ENCODE results near the gene NR3C1.

The NR3C1 gene

GRCh38 chr5:143402553-143403333, 743 bp downstream of the NR3C1 start:
- Histone ChIP-seq H4K91ac (ENCODE audit: low read length) (no peak overlapping the region), H2BK120ac (ENCODE audit: low read depth, low read length) (peak overlapping the region; percentile 86), H3K9me3 (ENCODE audit: control insufficient read depth, low read length) (no peaks in the 10 kb centered on the region), H3K79me1 (replicated peaks; ENCODE audit: low read length, poor library complexity, severe bottlenecking) (peaks cover 7% of the 10 kb centered on the region), H2BK12ac (ENCODE audit: low read length in 2 of 2) (peak overlapping the region in 1 of 2 experiments; percentile 63), H3K27me3 (ENCODE audit: control insufficient read depth in 1 of 2, insufficient read depth in 1 of 2, low read length in 2 of 2) (no peaks in the 10 kb centered on the region), H3K4ac (ENCODE audit: low read depth in 1 of 2, low read length in 2 of 2) (peak overlapping the region in 1 of 2 experiments; percentile 83), H3K36me3 (ENCODE audit: control insufficient read depth in 1 of 2, insufficient read depth in 2 of 2, low read depth in 1 of 2, low read length in 2 of 2) (peaks cover 0 to 18% of the 10 kb centered on the region in 2 experiments), H3K18ac (ENCODE audit: low read depth in 1 of 2, low read length in 2 of 2) (peak overlapping the region; percentile 80 to 96), H2AFZ (ENCODE audit: low read depth, low read length) (no peak overlapping the region), H2BK5ac (ENCODE audit: low read depth, low read length, poor library complexity, severe bottlenecking) (peak overlapping the region; percentile 57), H3K14ac (ENCODE audit: low read length in 2 of 2) (peak overlapping the region; percentile 57 to 78), H2BK15ac (ENCODE audit: low read depth, poor library complexity, severe bottlenecking) (peak overlapping the region; percentile 48), H3K4me3 (ENCODE audit: insufficient read depth in 1 of 2, low read depth in 1 of 2, low read length in 2 of 2) (peak overlapping the region; percentile 89 to 97), H3K4me2 (ENCODE audit: low read length, poor library complexity, severe bottlenecking) (peak overlapping the region; percentile 84), H3K4me1 (ENCODE audit: control insufficient read depth, insufficient read depth, low read depth, low read length) (peaks cover 2% of the 10 kb centered on the region), H4K8ac (ENCODE audit: low read length) (peak overlapping the region; percentile 69), H3K9ac (ENCODE audit: low read length) (peak overlapping the region; percentile 95), H3K23ac (ENCODE audit: low read length in 2 of 2) (peak overlapping the region; percentile 69 to 85), H3K27ac (ENCODE audit: low read length, poor library complexity, severe bottlenecking) (peak overlapping the region; percentile 89), H2AK5ac (ENCODE audit: low read length, severe bottlenecking) (no peak overlapping the region)
- peak; percentile 54 for DNase-seq
- 1% methylated on average over 60 of the region's 80 CpGs for WGBS

GRCh38 chr5:143402017-143402552, 1.4 kb downstream of the NR3C1 start:
- WGBS: 7% methylated on average over 19 of the region's 20 CpGs
- H2BK5ac ChIP-seq (ENCODE audit: low read depth, low read length, poor library complexity, severe bottlenecking): no peak overlapping the region
- no peak overlapping the region for H3K18ac ChIP-seq (ENCODE audit: low read depth in 1 of 2, low read length in 2 of 2)
- H3K27ac ChIP-seq (ENCODE audit: low read length, poor library complexity, severe bottlenecking): no peak overlapping the region
- peak overlapping the region in 1 of 2 experiments; percentile 73 for H3K4ac ChIP-seq (ENCODE audit: low read depth in 1 of 2, low read length in 2 of 2)
- DNase-seq: no peak
- H2AK5ac ChIP-seq (ENCODE audit: low read length, severe bottlenecking): no peak overlapping the region
- peak overlapping the region; percentile 89 to 97 for H3K4me3 ChIP-seq (ENCODE audit: insufficient read depth in 1 of 2, low read depth in 1 of 2, low read length in 2 of 2)
- no peak overlapping the region for H2BK120ac ChIP-seq (ENCODE audit: low read depth, low read length)
- H3K4me2 ChIP-seq (ENCODE audit: low read length, poor library complexity, severe bottlenecking): peak overlapping the region; percentile 84
- no peak overlapping the region for H2BK15ac ChIP-seq (ENCODE audit: low read depth, poor library complexity, severe bottlenecking)
- H4K8ac ChIP-seq (ENCODE audit: low read length): no peak overlapping the region
- no peaks in the 10 kb centered on the region for H3K9me3 ChIP-seq (ENCODE audit: control insufficient read depth, low read length)
- no peak overlapping the region for H2BK12ac ChIP-seq (ENCODE audit: low read length in 2 of 2)
- no peaks in the 10 kb centered on the region for H3K27me3 ChIP-seq (ENCODE audit: control insufficient read depth in 1 of 2, insufficient read depth in 1 of 2, low read length in 2 of 2)
- H3K9ac ChIP-seq (ENCODE audit: low read length): peak overlapping the region; percentile 95
- H3K4me1 ChIP-seq (ENCODE audit: control insufficient read depth, insufficient read depth, low read depth, low read length): peaks cover 2% of the 10 kb centered on the region
- H2AFZ ChIP-seq (ENCODE audit: low read depth, low read length): no peak overlapping the region
- H3K79me1 ChIP-seq (replicated peaks; ENCODE audit: low read length, poor library complexity, severe bottlenecking): peaks cover 7% of the 10 kb centered on the region
- H4K91ac ChIP-seq (ENCODE audit: low read length): no peak overlapping the region
- no peak overlapping the region for H3K23ac ChIP-seq (ENCODE audit: low read length in 2 of 2)
- H3K14ac ChIP-seq (ENCODE audit: low read length in 2 of 2): no peak overlapping the region
- H3K36me3 ChIP-seq (ENCODE audit: control insufficient read depth in 1 of 2, insufficient read depth in 2 of 2, low read depth in 1 of 2, low read length in 2 of 2): peaks cover 0 to 18% of the 10 kb centered on the region in 2 experiments

DNA sequence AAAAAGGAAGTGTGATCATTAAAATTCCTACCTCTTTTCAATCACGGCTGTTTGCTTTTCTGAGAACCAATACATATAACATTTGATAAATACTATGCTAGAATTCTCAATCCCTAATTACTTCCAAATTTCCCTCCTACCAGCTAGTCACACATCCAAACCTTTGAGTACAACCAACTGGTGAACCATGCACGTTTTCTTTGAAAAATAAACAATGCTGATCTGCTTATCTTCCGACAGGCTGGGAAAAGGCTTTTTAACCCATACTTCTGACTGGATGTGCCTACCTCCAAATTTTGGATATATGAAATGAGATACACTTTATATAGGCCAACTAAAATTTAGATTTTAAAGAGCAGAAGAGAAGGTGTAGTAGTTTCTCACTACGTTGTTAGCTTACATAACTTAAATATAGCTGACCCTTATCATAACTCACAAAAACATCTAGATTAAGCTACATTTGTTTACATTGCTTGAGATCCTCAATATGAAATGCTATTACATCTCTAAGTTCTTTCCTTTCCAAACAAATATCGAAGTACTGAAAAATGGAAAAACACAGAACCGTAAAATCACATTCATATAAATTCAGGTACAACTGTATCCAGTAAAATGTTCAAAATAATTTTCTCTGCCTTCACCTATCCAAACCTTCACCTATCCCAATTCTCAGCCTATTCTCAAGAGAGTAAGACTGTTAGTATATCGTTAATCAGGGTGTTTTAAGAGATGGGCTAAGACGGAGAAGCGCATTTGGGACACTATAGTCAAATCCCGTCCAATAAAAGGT, 2.1 kb downstream of the NR3C1 start:
- Histone ChIP-seq H4K8ac (ENCODE audit: low read length) (no peak overlapping the region), H2BK12ac (ENCODE audit: low read length in 2 of 2) (no peak overlapping the region), H3K4me3 (ENCODE audit: insufficient read depth in 1 of 2, low read depth in 1 of 2, low read length in 2 of 2) (peak overlapping the region in 1 of 2 experiments; percentile 89), H3K27me3 (ENCODE audit: control insufficient read depth in 1 of 2, insufficient read depth in 1 of 2, low read length in 2 of 2) (no peaks in the 10 kb centered on the region), H4K91ac (ENCODE audit: low read length) (no peak overlapping the region), H3K9me3 (ENCODE audit: control insufficient read depth, low read length) (no peaks in the 10 kb centered on the region), H3K4ac (ENCODE audit: low read depth in 1 of 2, low read length in 2 of 2) (no peak overlapping the region), H3K23ac (ENCODE audit: low read length in 2 of 2) (no peak overlapping the region), H3K9ac (ENCODE audit: low read length) (peak overlapping the region; percentile 95), H3K36me3 (ENCODE audit: control insufficient read depth in 1 of 2, insufficient read depth in 2 of 2, low read depth in 1 of 2, low read length in 2 of 2) (peaks cover 0 to 18% of the 10 kb centered on the region in 2 experiments), H3K27ac (ENCODE audit: low read length, poor library complexity, severe bottlenecking) (no peak overlapping the region), H3K4me2 (ENCODE audit: low read length, poor library complexity, severe bottlenecking) (peak overlapping the region; percentile 84), H3K4me1 (ENCODE audit: control insufficient read depth, insufficient read depth, low read depth, low read length) (peaks cover 2% of the 10 kb centered on the region), H2AFZ (ENCODE audit: low read depth, low read length) (no peak overlapping the region), H2BK5ac (ENCODE audit: low read depth, low read length, poor library complexity, severe bottlenecking) (no peak overlapping the region), H3K14ac (ENCODE audit: low read length in 2 of 2) (no peak overlapping the region), H2BK120ac (ENCODE audit: low read depth, low read length) (no peak overlapping the region), H3K79me1 (replicated peaks; ENCODE audit: low read length, poor library complexity, severe bottlenecking) (peaks cover 7% of the 10 kb centered on the region), H2AK5ac (ENCODE audit: low read length, severe bottlenecking) (no peak overlapping the region), H2BK15ac (ENCODE audit: low read depth, poor library complexity, severe bottlenecking) (no peak overlapping the region), H3K18ac (ENCODE audit: low read depth in 1 of 2, low read length in 2 of 2) (no peak overlapping the region)
- WGBS: 60% methylated on average over 9 of the region's 10 CpGs
- no peak for DNase-seq

All from mesenchymal stem cell (in vitro differentiated cells and primary cell).